ENCODE measurements around the gene LSM14B.
"Not testable (repeated sequence)": the region's sequence is repeated elsewhere in the genome, so short reads cannot be mapped to it uniquely, and the experiment has no call there.

Gene LSM14B

GRCh38 chr20:62143081-62143956 lies 21.0 kb downstream of the LSM14B start, which contains the start of the genes PSMA7 and SS18L1:
Gene PSMA7, minus strand, starts transcription at chr20:62143394. Its CDS starts 91 bp downstream, at chr20:62143303.
Gene SS18L1, plus strand, starts transcription at chr20:62143769. Its CDS starts 52 bp downstream, at chr20:62143821.
- FAIRE-seq (peak; percentile 47), DNase-seq (ENCODE audit: extremely low spot score, insufficient read length, low read depth) (peak; percentile 85)

GRCh38 chr20:62143957-62144825 lies 21.9 kb downstream of the LSM14B start:
- peak; percentile 55 for FAIRE-seq
- peak; percentile 48 for DNase-seq (ENCODE audit: extremely low spot score, insufficient read length, low read depth)

- DNase-seq (ENCODE audit: extremely low spot score, insufficient read length, low read depth) (no peak), FAIRE-seq (no peak)
Measured at GRCh38 chr20:62145688-62146018, 23.4 kb downstream of the LSM14B start.

- DNase-seq (ENCODE audit: extremely low spot score, insufficient read length, low read depth), result no peak
- no peak for FAIRE-seq
Measured at GRCh38 chr20:62146019-62146755, 23.9 kb downstream of the LSM14B start.

- no peak for DNase-seq (ENCODE audit: extremely low spot score, insufficient read length, low read depth)
- FAIRE-seq, result no peak
Measured at GRCh38 chr20:62147125-62147524, 24.9 kb downstream of the LSM14B start.

- no peak for DNase-seq (ENCODE audit: extremely low spot score, insufficient read length, low read depth)
- FAIRE-seq, result no peak
Measured at GRCh38 chr20:62147528-62147927, 25.3 kb downstream of the LSM14B start.

- not testable (repeated sequence) for DNase-seq (ENCODE audit: extremely low spot score, insufficient read length, low read depth); FAIRE-seq
Measured at GRCh38 chr20:62148383-62148782, 26.1 kb downstream of the LSM14B start.

GRCh38 chr20:62148908-62149314 lies 26.6 kb downstream of the LSM14B start:
- no peak for FAIRE-seq

GRCh38 chr20:62149532-62150309 lies 27.4 kb downstream of the LSM14B start:
- FAIRE-seq (no peak), DNase-seq (ENCODE audit: extremely low spot score, insufficient read length, low read depth) (no peak)

More at GRCh38 chr20:62148908-62149314, 26.6 kb downstream of the LSM14B start:
- DNase-seq (ENCODE audit: extremely low spot score, insufficient read length, low read depth), result no peak

GRCh38 chr20:62150310-62150575 lies 28.0 kb downstream of the LSM14B start:
- FAIRE-seq, result no peak
- DNase-seq (ENCODE audit: extremely low spot score, insufficient read length, low read depth), result no peak

GRCh38 chr20:62151225-62151624 lies 28.9 kb downstream of the LSM14B start:
- DNase-seq (ENCODE audit: extremely low spot score, insufficient read length, low read depth) (no peak), FAIRE-seq (no peak)

- FAIRE-seq (no peak), DNase-seq (ENCODE audit: extremely low spot score, insufficient read length, low read depth) (no peak)
Measured at GRCh38 chr20:62151835-62152364, 29.6 kb downstream of the LSM14B start.

GRCh38 chr20:62155428-62156253 lies 33.4 kb downstream of the LSM14B start:
- no peak for FAIRE-seq
- no peak for DNase-seq (ENCODE audit: extremely low spot score, insufficient read length, low read depth)

GRCh38 chr20:62156254-62156556 lies 33.9 kb downstream of the LSM14B start:
- DNase-seq (ENCODE audit: extremely low spot score, insufficient read length, low read depth), result no peak
- FAIRE-seq, result no peak

- FAIRE-seq (no peak), DNase-seq (ENCODE audit: extremely low spot score, insufficient read length, low read depth) (peak; percentile 48)
Measured at GRCh38 chr20:62156592-62157386, 34.5 kb downstream of the LSM14B start.

- FAIRE-seq (no peak), DNase-seq (ENCODE audit: extremely low spot score, insufficient read length, low read depth) (no peak)
Measured at GRCh38 chr20:62157387-62158087, 35.3 kb downstream of the LSM14B start.

- no peak for DNase-seq (ENCODE audit: extremely low spot score, insufficient read length, low read depth)
- no peak for FAIRE-seq
Measured at GRCh38 chr20:62158088-62158400, 35.8 kb downstream of the LSM14B start.

GRCh38 chr20:62158541-62158940 lies 36.3 kb downstream of the LSM14B start:
- DNase-seq (ENCODE audit: extremely low spot score, insufficient read length, low read depth) (no peak), FAIRE-seq (no peak)

All from GM18507 (cell line).